Limb (tissue), 2 donors: Measurements from ENCODE around the gene KIF5C.

Experiments used
- DNase-seq, 2 donors: peaks; one replicate each; pipeline ENCODE4 v3.0.0-alpha.2; 2016; ENCODE audit errors: extremely low spot score in 2 of 2

The KIF5C gene

DNA sequence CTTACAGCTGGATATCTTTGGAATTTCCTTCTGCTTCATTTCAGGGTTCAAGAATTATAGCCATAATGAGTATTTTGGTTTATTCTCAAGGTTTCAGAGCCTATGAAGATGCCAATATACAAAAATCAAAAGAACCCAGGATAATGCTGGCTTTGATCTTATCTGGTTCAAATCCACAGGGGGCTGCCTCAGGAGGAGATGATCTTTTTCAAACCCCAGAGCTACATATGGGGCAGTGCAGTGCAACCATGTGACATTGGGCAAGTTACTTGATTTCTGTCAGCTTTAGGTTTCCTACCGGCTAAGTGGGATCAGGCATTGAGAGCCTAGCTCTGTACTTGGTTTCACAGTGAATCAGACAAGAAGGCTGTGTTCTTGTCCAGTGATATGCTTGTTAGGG, 140.5 kb downstream of the KIF5C start:
- no peak for DNase-seq

DNA sequence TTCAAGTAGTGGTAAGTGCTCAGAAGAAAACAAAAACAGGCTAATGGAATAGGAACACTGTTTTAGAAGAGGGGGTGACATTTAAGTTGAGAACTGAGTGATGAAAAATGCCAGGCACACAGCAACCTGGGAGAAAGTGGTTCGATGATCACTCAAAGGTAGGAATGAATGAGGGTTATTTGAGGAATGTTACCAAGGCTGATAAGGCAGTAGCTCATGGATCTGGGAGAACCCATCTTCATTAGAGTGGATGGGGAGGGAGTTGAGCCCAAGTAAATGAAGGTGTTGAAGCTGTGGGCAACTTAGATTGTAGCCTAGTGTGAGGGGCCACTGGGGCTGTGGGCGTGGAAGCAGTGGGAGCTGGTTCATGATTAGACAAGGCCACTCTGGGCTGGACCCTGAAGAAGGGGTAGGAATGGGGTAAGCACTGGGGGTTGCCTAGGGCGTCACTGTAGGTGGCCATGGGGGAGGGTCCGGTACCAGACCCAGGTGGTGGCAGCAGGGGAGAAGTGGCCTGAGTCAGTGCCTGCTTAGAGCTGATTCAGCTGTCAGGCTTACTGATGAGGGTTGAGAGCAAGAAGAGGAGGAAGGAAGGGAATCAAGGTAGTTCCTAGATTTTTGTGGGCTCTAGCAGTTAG, 141.0 kb downstream of the KIF5C start:
- no peak for DNase-seq

DNA sequence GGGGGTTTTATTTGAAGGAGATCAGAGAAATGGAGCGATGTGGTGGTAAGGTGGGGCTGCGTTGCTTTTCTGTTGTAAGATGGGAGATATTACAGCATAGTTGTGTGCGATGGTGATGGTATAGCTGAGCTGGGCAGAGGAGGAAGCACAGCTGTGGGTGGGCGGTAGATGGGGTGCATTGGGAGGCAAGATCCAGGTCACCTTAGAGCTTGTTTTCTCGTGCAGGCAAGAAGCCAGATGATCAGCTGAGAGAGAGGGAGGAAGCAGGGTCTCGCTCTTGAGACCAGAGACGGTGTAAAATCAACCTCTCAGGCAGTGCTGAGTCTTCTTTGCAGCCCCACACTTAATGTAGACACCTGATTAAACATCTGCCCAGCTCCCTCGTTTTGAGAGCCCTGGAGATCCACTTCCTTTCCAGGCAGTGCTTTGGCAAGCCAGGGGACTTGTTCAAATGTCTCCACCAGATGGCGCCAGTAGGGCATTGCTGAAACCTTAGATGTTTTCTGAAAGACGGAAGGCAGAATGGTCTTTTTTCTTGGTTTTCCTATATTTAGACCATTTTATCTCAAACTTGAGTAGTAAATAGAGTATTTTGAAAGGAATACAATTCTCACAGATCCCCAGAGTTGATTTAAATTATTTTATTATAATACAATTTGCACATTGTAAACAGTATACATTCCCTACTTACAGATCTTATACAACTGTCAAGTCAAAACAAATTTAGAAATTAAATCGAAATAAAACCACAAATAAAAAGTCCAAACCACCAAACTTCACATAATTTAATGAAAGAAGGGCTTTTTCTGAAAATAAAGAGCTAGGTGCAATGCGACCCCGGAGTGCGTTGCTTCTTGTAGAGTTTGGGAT, 142.3 kb downstream of the KIF5C start:
- peak; percentile 86 to 88 for DNase-seq

DNA sequence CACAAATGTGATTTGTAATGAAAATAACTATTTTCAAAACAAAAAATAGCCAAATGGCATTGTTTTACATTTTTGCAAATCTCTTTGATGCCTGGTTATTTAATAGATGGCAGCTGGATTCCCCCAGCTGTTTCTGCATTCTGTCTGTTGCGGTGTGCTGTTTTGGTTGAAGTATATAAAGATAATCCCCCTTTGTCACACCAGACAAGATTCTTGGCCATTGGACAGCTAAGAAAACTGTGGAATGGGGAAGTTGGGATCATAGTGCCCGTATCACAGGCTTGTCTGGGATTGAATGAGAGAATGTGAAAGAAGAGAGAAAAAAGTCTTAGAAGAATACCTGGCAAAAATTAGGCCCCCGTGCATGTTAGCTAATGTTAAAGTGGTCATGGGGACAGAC, 144.0 kb downstream of the KIF5C start:
- DNase-seq: no peak

DNA sequence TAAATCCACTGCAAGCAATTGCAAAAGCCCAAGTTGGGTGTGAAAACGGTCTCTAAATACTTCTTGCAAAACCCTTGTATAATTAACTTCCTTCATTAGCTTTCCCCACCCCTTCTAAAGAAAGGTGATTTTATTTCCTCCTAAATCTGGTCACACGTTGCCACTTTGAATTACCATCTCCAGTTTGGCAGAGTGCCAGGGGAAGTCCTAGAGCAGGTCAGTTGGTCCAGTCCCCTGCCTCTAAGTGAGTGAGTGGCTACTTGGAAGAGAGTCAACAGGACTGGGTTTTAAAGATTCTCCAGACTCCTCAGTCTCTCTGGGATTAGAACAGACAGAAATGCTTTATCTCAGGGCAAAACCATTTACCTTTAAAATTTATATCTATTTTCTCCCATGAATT, 144.7 kb downstream of the KIF5C start:
- no peak for DNase-seq

DNA sequence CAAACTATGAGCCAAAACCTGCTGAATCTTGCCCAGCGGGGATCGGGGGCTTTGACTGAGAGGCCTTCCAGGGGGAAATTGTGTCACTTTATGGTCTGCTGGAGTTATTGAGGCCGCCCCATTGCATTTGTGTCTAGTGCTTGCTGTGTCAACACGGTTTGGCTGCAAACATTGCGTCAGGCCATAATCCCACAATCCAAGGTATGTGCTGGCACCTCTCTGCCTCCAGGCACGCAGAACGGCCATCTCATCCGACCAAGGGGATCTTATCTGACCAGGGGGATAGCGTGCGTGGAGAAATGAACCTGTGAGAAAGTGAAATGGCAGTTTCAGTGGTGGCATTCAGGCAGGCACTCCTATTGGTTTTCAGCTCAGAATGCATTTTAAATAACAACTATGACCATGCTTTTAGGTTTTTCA, 145.4 kb downstream of the KIF5C start:
- no peak for DNase-seq

DNA sequence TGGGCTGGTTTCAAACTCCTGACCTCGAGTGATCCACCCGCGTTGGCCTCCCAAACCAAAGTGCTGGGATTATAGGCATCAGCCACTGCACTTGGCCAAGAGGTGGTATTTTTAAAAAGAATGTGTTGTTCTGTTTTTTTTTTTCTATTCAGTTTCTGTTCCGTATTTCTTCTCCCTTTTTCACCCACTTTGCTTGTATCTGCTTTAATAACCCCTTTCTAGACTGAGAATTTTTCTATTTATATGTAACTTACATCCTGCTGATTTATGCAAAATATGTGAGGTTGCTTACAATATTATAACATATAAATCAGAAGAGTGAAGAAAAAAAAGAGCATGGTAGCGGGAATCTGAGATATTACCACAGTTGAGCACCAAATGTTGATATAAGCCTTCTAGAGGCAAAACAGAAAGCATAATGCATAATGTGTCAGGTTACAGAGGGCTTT, 146.3 kb downstream of the KIF5C start:
- no peak for DNase-seq

DNA sequence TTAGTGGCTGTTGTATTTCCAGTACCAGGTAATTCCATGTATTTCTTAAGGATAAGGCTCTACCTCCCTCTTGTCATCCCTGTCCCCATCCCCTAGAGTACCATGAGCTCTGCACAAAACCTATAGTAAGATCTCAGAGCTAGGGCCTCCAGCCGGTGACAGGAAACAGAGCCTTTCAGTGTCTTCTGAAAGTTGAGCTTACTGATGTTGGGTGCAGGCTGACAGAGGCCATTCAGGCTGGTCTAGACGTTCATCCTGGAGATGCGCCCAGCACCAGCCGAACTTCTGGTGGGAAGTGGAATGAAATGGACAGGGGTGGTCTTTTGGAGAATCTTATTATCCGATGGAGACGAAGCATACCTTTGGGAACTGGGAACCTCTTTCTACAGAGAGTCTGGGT, 146.7 kb downstream of the KIF5C start:
- no peak for DNase-seq

DNA sequence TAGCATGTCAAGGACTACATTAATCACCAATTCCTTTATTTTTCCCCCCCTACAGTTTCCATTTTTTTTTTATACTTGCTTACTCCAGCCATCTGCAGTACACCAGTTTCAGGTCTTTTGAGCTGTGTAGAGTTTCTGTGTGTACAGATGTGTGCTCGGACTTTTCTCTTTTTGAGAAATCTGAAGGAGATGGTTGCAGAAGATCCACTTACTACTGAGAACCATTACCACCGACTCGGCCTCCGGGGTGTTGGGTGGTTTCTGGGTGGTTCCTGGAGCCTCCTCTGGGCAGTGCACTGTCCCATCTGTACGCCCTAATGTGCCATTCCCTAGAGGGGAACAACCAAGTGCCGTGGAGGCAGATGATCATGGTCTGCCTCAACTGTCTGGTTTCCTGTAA, 148.1 kb downstream of the KIF5C start:
- no peak for DNase-seq

DNA sequence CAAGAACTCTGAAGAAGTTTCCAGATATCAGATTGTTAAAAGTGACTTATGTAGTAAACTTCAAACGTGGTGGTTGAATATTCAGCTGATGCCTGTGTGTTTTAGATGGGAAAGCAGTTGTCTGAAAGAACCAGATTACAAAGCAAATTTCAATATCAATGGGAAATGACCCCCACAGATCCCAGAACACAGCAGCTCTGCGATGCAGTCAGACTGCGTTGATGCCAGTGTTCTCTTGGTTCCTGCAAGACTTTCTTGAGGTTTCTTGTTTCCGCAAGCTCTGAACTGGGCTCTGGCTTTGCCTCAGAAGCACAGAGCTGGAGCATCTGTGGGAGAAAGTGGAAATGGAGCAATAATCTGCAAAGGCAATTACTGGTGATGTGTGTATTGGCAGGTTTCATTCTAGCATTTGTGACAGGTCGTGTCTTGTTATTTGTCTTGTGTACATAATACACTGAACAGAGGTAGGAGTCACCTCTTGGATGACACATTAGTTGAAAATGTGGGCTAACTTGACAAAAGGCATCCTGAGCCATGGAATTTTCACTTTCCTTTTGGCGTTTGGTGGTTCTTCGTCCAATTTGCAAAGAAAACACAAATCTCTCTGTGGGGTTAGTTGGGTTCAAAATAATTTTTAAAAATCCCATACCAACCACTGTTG, 152.7 kb downstream of the KIF5C start:
- DNase-seq: no peak

DNA sequence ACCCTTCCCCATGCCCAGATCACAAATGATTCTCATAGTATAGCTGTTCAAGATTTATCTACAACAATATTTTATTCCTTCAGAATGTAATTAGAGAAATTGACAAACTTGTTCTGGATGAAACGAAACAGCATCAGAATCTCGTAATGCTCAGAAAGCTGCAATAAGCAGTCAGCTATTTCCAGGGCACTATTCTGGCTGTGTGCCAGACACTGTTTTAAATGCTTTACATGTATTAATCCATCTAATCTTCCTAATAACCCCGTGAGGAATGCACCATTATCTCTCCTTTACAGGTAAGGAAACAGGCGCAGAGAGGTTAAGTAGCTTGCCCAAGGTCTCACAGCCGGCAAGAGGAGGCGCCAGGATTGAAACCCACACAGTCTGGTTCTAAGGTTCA, 153.3 kb downstream of the KIF5C start:
- no peak for DNase-seq

DNA sequence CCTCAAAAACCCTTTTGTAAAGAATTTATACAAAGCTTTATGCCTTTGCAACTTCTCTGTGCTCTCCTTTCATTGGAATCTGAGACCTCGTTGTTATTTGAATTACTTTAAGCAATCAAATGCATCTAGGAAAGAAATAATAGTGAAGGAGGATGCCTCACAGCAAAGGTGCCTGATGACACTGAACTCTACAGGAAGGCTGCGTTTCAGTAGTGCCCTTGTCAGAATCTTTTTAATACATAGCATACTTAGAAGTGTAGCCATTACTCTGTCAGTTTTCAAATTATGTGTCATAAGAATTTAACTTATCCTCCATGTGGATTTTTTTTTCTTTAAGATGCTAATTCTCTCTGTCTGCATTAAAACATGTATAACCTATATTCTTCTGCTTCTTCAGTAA, 153.9 kb downstream of the KIF5C start:
- no peak for DNase-seq

DNA sequence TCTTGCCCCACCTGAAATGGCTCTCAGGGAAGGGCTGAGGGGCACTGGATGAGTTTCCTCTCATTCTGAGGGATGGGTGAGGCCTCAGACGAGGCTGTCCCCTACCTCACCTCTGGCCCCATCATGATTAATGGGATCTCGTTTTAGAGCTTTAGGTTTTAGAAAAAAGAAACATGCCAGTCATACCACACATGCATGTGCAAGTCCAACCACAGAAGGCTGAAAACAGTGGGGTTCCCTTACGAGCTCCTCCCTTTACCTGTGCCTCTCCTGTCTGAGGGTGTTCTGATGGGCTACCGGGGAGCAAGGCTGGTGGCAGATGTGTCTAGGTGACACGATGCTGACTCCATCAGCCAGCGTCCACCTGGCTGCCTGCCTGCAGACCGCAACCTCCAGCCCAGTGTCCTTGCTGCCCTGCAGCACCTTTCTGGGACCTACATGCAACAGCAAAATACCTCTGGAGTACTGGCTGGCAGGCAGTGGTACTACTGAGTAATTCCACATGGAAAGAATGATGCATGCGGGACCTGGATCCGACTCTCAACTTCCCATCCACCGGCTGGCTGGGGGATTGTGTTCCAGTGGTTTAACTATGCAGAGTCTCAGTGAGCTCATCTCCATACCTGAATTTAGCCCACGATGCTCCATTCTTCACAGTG, 154.4 kb downstream of the KIF5C start:
- no peak for DNase-seq

DNA sequence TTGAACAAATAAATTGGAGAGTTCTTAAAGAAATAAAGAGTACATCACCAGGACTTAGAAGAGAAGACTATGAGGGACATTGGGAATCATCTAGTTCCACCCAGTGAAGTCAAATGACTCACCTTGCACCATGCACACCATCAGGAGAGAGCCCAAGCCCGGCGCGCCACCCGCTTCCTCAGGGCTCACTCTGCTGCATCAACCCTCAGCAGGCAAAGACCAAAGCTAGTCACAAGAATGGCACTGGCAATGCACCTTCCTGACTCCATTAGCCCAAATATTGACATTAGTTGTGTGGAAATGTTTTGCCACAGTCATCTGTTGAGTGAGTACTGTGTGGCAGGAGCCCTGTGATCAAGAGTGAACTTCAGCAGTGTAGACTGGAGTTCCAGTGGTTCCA, 156.4 kb downstream of the KIF5C start:
- DNase-seq: no peak

DNA sequence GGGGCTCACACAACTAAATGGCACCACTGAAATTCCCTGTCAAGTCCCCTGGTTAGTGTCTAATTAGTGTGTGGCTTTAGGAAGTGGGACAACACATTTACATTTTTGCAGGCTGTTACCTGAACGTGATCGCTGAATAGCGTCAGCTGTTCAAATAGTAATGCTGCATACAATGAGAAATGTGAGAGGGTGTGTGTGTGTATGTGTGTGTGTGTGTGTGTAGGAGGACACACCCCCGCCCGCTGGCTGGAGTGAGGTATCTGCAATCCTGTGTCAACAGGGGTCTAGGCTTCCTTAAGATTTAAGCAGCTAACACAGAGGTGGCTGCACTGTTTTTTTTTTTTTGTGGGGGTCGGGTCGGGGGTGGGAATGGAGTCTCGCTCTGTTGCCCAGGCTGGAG, 158.7 kb downstream of the KIF5C start:
- DNase-seq: no peak

DNA sequence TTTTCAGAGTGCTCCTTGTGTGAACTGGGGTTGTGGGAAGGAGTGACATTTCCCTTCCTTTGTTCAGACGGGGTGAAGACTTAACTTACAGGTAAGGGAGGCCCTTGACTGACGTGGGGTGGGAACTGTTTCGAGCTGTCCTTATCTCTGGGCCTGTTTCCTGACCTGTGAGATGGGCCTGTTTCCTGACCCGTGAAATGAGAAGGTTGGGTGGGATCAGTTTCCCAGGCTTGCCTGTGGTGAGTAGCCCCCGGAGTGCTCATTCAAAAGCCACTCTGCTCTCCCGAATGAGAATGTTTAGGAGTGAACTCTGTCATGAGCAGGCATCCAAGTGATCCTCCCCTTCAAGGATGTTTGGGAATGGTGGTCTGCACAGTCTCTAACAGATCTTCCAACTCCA, 159.4 kb downstream of the KIF5C start:
- no peak for DNase-seq

DNA sequence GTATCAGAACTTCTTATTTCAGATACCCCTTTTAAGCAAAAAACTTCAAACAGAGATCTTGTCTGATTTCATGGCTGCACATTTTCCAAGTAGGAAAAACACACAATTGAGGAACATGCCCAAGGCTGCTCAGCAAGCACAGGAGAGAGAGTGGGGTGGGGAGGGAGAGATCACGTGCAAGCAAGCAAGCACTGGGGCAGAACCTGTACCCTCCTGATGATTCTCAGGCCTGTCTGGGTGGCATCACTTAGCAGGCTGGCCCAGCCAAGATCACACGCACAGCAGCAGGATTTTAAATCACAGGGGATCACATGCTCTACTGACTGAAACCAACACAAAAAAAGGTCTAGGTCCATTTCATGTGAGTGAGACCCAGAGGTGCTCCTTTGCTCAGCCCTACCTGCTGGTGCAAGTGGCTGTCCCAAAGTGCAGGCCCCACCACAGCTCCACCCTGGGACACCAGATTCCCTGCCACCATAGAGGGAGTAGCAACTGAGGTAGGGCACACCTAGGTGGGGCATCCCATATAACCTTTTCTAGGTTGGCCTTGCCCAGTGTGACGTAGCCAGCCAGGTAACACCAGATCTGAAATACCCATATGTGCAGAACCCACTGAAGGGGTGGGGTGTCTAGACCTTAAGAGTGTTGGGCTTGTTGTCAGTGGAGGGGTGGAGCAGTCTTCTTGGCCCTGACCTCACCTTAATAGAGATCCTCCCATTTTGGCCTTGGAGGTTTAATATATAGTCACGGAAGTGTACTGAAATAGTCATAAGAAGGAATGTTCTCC, 161.7 kb downstream of the KIF5C start:
- no peak for DNase-seq

DNA sequence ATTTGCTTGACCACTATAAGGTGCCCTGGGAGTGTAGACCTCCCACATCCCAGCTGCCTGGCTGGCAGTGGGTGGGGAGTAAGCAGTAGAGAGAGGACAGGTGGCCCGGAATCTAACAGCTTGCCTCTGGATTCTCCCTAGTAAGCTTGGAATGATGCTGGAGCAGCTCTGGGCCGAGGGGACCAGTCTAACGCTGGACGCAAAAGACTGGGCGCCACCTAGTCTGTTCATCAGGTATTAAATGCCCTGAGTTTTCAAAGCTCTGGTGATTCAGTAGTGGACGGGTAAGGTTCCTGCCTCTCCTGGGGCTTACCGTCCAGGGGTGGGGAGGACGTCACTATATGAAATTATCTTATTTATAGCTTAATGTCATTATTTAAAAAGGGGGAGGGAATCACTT, 162.8 kb downstream of the KIF5C start:
- no peak for DNase-seq

DNA sequence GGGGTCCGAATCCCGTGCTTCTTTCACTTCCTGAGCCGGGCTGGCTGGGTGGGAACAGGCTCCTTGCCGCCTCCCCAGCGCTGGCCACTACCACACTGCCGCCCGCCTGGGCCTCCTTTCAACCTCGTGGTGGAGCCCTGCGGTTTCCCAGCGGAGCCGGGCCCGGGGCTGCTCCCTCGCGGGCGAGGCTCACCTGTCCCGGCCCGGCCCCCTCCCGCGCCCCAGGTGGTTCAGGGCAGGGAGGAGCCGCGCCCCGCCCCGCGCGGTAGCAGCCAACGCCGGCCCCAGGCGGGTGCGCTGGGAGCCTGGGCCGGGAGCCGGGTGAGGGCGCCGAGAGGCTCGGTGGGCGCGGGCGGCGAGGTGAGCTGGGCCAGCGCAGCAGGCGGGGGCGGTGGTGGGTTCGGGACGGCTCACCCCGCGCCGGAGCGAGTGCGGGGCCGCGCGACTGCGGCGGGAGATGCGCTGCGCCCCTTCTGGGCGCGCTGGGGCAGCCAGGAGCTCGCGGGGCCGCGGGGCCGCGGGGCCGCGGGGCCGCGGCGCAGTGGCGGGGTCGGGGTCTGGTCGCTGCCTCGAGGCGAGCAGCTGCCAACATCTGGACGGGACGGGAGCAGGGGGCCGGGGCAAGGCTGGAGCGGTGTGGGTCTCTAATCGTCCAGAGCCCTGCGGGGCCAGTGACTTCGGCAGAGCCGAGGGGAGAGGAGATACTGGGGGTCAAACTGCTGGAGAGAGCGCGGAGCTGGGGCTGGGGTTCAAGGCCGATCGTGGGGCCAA, 163.6 kb downstream of the KIF5C start, which contains the start of gene LYPD6B:
Gene LYPD6B (plus strand): TSS at position 258 of the 771 bp plus-strand sequence. CDS start 92,250 bp downstream, outside the sequence.
- peak in 1 of 2 donors; percentile 55 for DNase-seq

DNA sequence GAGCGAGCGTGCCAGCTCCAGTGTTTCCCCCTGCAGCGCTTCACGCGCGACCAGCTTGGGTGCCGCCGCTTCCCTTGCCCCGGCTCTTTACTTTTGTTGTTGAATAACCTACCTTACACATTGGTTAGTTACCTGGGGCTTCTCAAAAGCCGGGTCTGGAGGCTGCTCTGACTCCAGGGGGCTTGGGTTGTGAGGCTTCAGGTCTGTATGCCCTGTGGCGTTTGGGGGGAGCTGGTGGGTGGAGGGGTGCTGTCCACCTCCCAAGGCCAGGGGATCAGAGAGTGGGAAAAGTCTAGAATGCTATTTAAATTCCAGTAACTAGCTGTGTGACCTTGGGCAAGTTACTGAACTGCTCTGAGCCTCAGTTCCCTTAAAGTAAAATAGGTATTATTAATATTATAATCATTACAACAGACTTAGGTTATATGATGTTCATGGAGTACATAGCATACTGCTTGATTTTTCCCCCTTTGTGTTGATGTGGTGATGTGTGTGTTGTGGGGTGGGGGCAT, 164.2 kb downstream of the KIF5C start:
- DNase-seq: no peak
